K562 (cell line): ENCODE measurements around the gene ASPDH. TPM values are rescaled to one million over a fixed set of nuclear protein-coding genes. Genes with fewer than 3 reads are reported as not detected.

Source experiments
- CBX5 ChIP-seq: IDR thresholded peaks from 2 replicates; pipeline ENCODE4 v1.6.1; 2014; ENCODE audit warnings: low read depth, borderline replicate concordance
- DPF2 ChIP-seq: fragments of 450-650 bp; IDR thresholded peaks from 2 replicates; pipeline ENCODE4 v1.6.1; 2016
- MLX ChIP-seq, 2 experiments: fragments of 450-650 bp in 1 of 2; sonication (generic) in 1 of 2; formaldehyde crosslinking; conservative IDR thresholded peaks; 2 replicates each; pipeline versions ENCODE4 v1.4.0 to v1.8.1; 2020 to 2022; ENCODE audit warnings: mild to moderate bottlenecking in 1 of 2, missing genetic modification reagents in 1 of 2
- MTA2 ChIP-seq: fragments of 450-650 bp; IDR thresholded peaks from 2 replicates; pipeline ENCODE4 v1.6.1; 2016; ENCODE audit warnings: low read depth
- OTX1 ChIP-seq: fragments of 450-650 bp; formaldehyde crosslinking; IDR thresholded peaks from 2 replicates; pipeline ENCODE4 v1.4.0; 2022; ENCODE audit warnings: mild to moderate bottlenecking
- POLR2A ChIP-seq: fragments of 450-650 bp; conservative IDR thresholded peaks from 2 replicates; pipeline ENCODE4 v1.6.1; 2016
- SNAPC5 ChIP-seq: fragments of 250-450 bp; sonication (Bioruptor Pico); IDR thresholded peaks from 2 replicates; pipeline ENCODE4 v1.8.0; 2021; ENCODE audit warnings: moderate library complexity, mild to moderate bottlenecking, inconsistent platforms
- SNIP1 ChIP-seq: fragments of 450-650 bp; IDR thresholded peaks from 2 replicates; pipeline ENCODE4 v1.7.1; 2017; ENCODE audit warnings: low read depth, mild to moderate bottlenecking
- ZBTB7A ChIP-seq: IDR thresholded peaks from 2 replicates; pipeline ENCODE4 v1.6.1; 2011; ENCODE audit warnings: low read depth, mild to moderate bottlenecking, low read length, moderate library complexity, borderline replicate concordance; ENCODE audit not compliant: control insufficient read depth
- ZC3H11A ChIP-seq: IDR thresholded peaks from 2 replicates; pipeline ENCODE4 v1.6.1; 2012; ENCODE audit warnings: low read depth, low read length, improper control_type of control experiment
- ZNF146 ChIP-seq: IDR thresholded peaks from one replicate; pipeline ENCODE4 v1.6.1; 2018; ENCODE audit warnings: missing compliant biosample characterization; ENCODE audit not compliant: unreplicated experiment
- ZNF184 ChIP-seq: sonication (generic); formaldehyde crosslinking; IDR thresholded peaks from 2 replicates; pipeline ENCODE4 v1.5.0; 2020; ENCODE audit warnings: missing genetic modification reagents
- polyA plus RNA-seq, 8 experiments: library from polyadenylated mRNA; depleted of rRNA in 4 of 8; stranded (reverse) in 5 of 8; unstranded in 3 of 8; fragments of >200 nt; fragmentation: Nextera tagmentation in 2 of 8; fragmentation: Illumina TruSeq in 1 of 8; extraction: Ambion mirVana in 2 of 8; extraction: Trizol in 1 of 8; gene quantifications; 2 replicates each; pipeline versions ENCODE4 v1.2.1 to v1.2.3, GENCODE V29; 2011 to 2014; ENCODE audit warnings: inconsistent platforms in 1 of 8, missing spikeins in 1 of 8
- total RNA-seq, 7 experiments: library from RNA; depleted of rRNA in 6 of 7; stranded (reverse); fragments of >200 nt in 6 of 7; fragmentation: Illumina TruSeq in 2 of 7; extraction: Trizol in 2 of 7; gene quantifications; 2 replicates each; pipeline versions ENCODE4 v1.2.1 to v1.2.3, GENCODE V29; 2011 to 2021; ENCODE audit warnings: low replicate concordance in 1 of 7
- TF ChIP-seq, protein P1 (sequence below): fragments of 250-450 bp; sonication (Bioruptor Pico); IDR thresholded peaks from 2 replicates; pipeline ENCODE4 v1.8.0; 2022; ENCODE audit warnings: inconsistent platforms
- TF ChIP-seq, protein P2 (sequence below), 2 experiments: fragments of 450-650 bp; formaldehyde crosslinking in 1 of 2; IDR thresholded peaks; 2 replicates each; pipeline versions ENCODE4 v1.4.0 to v1.6.1; 2014 to 2020; ENCODE audit warnings: mild to moderate bottlenecking in 2 of 2, borderline replicate concordance in 1 of 2, low read depth in 1 of 2

The ASPDH gene
- total and polyA plus RNA-seq, 9 of the 15 experiments (the other 6 are each of a cell fraction or from before 2014, with no cell fraction given), result not detected

DNA sequence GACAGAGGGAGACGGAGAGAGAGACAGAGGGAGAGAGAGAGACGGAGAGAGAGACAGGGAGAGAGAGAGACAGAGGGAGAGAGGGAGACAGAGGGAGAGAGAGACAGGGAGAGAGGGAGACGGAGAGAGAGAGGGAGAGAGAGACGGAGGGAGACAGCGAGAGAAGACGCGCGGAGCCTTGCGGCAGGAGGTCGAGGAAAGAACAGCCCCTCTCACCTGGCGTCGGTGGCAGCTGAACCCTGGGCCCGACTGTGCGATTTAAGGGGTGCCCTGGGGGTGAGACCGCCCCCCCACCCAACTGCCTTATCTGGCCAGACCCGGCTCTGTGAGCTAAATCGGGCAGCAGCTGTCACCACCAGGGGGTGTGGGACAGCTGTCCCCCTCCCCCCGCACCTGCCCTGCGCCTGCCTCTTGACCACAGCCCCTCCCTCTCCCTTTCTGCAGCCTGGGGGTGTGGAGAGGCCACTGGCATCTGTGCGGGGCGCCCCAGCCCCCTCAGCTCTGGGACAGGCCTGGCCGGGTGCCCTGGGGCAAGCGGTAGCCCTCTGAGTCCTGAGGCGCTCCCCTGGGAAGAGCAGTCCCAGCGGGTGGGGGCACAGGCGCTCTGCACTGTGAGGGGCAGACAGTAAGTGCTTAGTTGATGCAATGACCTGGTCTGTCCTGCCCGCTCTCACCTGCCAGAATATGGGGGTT lies 13.5 kb downstream of the ASPDH start (continued):
- TF ChIP-seq CBX5 (no peak), MLX (CRISPR knock-in tag; conservative IDR thresholded peaks at IDR 0.05) (no peak), POLR2A (no peak), ZNF184 (CRISPR knock-in tag) (no peak), ZNF146 (CRISPR knock-in tag) (no peak), ZBTB7A (peak; percentile 94), OTX1 (CRISPR knock-in tag) (no peak), SNAPC5 (CRISPR knock-in tag) (no peak), MTA2 (peak; percentile 23; the same call in 1 of the 2 replicates), DPF2 (peak; percentile 67), ZC3H11A (no peak), SNIP1 (no peak)
- TF ChIP-seq, protein P1, sequence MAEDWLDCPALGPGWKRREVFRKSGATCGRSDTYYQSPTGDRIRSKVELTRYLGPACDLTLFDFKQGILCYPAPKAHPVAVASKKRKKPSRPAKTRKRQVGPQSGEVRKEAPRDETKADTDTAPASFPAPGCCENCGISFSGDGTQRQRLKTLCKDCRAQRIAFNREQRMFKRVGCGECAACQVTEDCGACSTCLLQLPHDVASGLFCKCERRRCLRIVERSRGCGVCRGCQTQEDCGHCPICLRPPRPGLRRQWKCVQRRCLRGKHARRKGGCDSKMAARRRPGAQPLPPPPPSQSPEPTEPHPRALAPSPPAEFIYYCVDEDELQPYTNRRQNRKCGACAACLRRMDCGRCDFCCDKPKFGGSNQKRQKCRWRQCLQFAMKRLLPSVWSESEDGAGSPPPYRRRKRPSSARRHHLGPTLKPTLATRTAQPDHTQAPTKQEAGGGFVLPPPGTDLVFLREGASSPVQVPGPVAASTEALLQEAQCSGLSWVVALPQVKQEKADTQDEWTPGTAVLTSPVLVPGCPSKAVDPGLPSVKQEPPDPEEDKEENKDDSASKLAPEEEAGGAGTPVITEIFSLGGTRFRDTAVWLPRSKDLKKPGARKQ, result no peak
- TF ChIP-seq, protein P2, sequence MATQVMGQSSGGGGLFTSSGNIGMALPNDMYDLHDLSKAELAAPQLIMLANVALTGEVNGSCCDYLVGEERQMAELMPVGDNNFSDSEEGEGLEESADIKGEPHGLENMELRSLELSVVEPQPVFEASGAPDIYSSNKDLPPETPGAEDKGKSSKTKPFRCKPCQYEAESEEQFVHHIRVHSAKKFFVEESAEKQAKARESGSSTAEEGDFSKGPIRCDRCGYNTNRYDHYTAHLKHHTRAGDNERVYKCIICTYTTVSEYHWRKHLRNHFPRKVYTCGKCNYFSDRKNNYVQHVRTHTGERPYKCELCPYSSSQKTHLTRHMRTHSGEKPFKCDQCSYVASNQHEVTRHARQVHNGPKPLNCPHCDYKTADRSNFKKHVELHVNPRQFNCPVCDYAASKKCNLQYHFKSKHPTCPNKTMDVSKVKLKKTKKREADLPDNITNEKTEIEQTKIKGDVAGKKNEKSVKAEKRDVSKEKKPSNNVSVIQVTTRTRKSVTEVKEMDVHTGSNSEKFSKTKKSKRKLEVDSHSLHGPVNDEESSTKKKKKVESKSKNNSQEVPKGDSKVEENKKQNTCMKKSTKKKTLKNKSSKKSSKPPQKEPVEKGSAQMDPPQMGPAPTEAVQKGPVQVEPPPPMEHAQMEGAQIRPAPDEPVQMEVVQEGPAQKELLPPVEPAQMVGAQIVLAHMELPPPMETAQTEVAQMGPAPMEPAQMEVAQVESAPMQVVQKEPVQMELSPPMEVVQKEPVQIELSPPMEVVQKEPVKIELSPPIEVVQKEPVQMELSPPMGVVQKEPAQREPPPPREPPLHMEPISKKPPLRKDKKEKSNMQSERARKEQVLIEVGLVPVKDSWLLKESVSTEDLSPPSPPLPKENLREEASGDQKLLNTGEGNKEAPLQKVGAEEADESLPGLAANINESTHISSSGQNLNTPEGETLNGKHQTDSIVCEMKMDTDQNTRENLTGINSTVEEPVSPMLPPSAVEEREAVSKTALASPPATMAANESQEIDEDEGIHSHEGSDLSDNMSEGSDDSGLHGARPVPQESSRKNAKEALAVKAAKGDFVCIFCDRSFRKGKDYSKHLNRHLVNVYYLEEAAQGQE (IDR thresholded peaks at IDR 0.05; ENCODE audit: borderline replicate concordance), result peak; percentile 60
- TF ChIP-seq, protein P2 (CRISPR knock-in tag; IDR thresholded peaks at IDR 0.05; ENCODE audit: low read depth), result no peak
